ENCODE results near the gene ERV3-1. TPM values are rescaled to one million over a fixed set of nuclear protein-coding genes. Genes with fewer than 3 reads are reported as not detected.
"Not testable (repeated sequence)": the region's sequence is repeated elsewhere in the genome, so short reads cannot be mapped to it uniquely, and the experiment has no call there.

The ERV3-1 gene, protein sequence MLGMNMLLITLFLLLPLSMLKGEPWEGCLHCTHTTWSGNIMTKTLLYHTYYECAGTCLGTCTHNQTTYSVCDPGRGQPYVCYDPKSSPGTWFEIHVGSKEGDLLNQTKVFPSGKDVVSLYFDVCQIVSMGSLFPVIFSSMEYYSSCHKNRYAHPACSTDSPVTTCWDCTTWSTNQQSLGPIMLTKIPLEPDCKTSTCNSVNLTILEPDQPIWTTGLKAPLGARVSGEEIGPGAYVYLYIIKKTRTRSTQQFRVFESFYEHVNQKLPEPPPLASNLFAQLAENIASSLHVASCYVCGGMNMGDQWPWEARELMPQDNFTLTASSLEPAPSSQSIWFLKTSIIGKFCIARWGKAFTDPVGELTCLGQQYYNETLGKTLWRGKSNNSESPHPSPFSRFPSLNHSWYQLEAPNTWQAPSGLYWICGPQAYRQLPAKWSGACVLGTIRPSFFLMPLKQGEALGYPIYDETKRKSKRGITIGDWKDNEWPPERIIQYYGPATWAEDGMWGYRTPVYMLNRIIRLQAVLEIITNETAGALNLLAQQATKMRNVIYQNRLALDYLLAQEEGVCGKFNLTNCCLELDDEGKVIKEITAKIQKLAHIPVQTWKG
- 16.3 and 19.3 TPM in 2 replicates for polyA plus RNA-seq (2011; rRNA removed)
- 24.9 and 25.2 TPM in 2 replicates for polyA minus RNA-seq (2011; rRNA and poly(A)+ RNA removed)

GRCh38 chr7:65006094-65006992, at the start of gene ERV3-1:
ERV3-1 (minus strand) TSS chr7:65006687; CDS start chr7:64993026, 13,661 bp downstream.
- ChIA-PET CTCF (interaction anchor here (1.7 kb wide), 1 partner anchor 56 kb away, joined by 5 read pairs; no protein-coding TSS in a partner anchor), POLR2A (interaction anchor here (0.6 to 1.7 kb wide), 4 partner anchors 32 to 444 kb away, joined by 3 to 18 read pairs (median 4); partner anchors contain the start of gene ZNF680)
- peak; percentile 85 for DNase-seq (ENCODE audit: low read depth, low spot score)
- H3K9me3 ChIP-seq (ENCODE audit: control insufficient read depth, insufficient read depth, low read length) = peaks cover 14% of the 10 kb centered on the region
- peak within 1 kb of the TSS; percentile 87 for H3K27ac ChIP-seq (ENCODE audit: low read depth, low read length)
- H3K27me3 ChIP-seq (ENCODE audit: control insufficient read depth, insufficient read depth, low read length) = no peaks in the 10 kb centered on the region
- H3K4me3 ChIP-seq (ENCODE audit: low read depth, low read length) = peak within 1 kb of the TSS; percentile 93
- TF ChIP-seq, protein P1, sequence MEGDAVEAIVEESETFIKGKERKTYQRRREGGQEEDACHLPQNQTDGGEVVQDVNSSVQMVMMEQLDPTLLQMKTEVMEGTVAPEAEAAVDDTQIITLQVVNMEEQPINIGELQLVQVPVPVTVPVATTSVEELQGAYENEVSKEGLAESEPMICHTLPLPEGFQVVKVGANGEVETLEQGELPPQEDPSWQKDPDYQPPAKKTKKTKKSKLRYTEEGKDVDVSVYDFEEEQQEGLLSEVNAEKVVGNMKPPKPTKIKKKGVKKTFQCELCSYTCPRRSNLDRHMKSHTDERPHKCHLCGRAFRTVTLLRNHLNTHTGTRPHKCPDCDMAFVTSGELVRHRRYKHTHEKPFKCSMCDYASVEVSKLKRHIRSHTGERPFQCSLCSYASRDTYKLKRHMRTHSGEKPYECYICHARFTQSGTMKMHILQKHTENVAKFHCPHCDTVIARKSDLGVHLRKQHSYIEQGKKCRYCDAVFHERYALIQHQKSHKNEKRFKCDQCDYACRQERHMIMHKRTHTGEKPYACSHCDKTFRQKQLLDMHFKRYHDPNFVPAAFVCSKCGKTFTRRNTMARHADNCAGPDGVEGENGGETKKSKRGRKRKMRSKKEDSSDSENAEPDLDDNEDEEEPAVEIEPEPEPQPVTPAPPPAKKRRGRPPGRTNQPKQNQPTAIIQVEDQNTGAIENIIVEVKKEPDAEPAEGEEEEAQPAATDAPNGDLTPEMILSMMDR (IDR thresholded peaks at IDR 0.05; ENCODE audit: low read depth, low read length) = no peak

GRCh38 chr7:65055786-65056185, 49.3 kb upstream of the ERV3-1 start:
- POLR2A ChIA-PET; DNase-seq (ENCODE audit: low read depth, low spot score); H3K9me3 ChIP-seq (ENCODE audit: control insufficient read depth, insufficient read depth, low read length); CTCF ChIA-PET; H3K27ac ChIP-seq (ENCODE audit: low read depth, low read length); H3K27me3 ChIP-seq (ENCODE audit: control insufficient read depth, insufficient read depth, low read length); H3K4me3 ChIP-seq (ENCODE audit: low read depth, low read length): not testable (repeated sequence)

DNA sequence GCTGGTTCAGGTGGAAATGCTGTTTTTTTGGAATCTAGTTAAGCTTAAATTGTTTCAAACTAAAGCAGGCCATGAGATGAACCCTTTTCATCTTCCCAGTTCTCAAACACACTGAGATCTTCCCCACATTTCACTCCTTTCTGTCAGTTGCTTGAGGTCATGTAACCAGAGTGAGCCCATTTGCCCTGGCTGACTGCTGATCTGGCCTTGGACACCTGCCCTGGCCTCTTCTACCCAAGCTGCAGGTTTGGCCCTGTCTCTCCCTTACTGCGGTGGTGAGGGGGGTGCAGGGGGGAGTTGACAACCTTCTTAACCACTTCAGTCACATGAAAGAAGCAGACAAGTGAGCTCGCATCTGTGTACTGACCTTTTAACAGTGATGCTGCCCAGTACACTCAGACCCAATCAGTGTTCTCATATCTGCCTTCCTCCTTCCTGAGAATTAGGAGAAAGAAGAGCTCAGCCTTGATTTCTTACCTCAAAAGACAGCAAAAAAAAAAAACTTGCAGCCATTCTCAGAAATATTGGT, 48.0 kb upstream of the ERV3-1 start:
- DNase-seq (ENCODE audit: low read depth, low spot score); POLR2A ChIA-PET; H3K27ac ChIP-seq (ENCODE audit: low read depth, low read length); H3K4me3 ChIP-seq (ENCODE audit: low read depth, low read length); H3K9me3 ChIP-seq (ENCODE audit: control insufficient read depth, insufficient read depth, low read length); CTCF ChIA-PET; H3K27me3 ChIP-seq (ENCODE audit: control insufficient read depth, insufficient read depth, low read length): not testable (repeated sequence)

- H3K27me3 ChIP-seq (ENCODE audit: control insufficient read depth, insufficient read depth, low read length); H3K27ac ChIP-seq (ENCODE audit: low read depth, low read length); H3K4me3 ChIP-seq (ENCODE audit: low read depth, low read length); H3K9me3 ChIP-seq (ENCODE audit: control insufficient read depth, insufficient read depth, low read length); DNase-seq (ENCODE audit: low read depth, low spot score); CTCF ChIA-PET; POLR2A ChIA-PET: not testable (repeated sequence)
These were observed 45.2 kb upstream of the ERV3-1 start for GRCh38 chr7:65051654-65052053.

- H3K4me3 ChIP-seq (ENCODE audit: low read depth, low read length); H3K27ac ChIP-seq (ENCODE audit: low read depth, low read length); CTCF ChIA-PET; POLR2A ChIA-PET; H3K27me3 ChIP-seq (ENCODE audit: control insufficient read depth, insufficient read depth, low read length); DNase-seq (ENCODE audit: low read depth, low spot score); H3K9me3 ChIP-seq (ENCODE audit: control insufficient read depth, insufficient read depth, low read length): not testable (repeated sequence)
These were observed 44.7 kb upstream of the ERV3-1 start for GRCh38 chr7:65051139-65051538.

DNA sequence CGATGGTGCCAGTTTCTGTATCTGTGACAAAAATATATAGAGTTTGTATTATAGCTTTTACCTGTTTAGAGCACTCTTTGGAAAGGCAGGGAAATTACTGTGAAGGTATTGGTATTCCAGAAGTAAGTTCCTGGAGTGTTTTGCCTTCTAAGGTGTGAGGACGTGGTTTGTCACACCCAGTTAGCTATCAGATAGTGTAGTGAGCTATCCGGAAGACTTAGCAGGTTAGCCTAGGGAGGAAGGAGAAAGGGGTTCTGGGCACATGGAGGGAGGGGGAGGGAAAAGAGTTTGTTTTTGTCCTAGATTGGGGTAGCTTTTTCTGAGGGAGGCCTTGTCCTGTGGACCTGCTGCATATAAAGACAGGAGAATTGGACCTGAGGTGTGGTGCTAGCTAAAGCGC, 39.8 kb upstream of the ERV3-1 start:
- POLR2A ChIA-PET, CTCF ChIA-PET: not testable (repeated sequence)

DNA sequence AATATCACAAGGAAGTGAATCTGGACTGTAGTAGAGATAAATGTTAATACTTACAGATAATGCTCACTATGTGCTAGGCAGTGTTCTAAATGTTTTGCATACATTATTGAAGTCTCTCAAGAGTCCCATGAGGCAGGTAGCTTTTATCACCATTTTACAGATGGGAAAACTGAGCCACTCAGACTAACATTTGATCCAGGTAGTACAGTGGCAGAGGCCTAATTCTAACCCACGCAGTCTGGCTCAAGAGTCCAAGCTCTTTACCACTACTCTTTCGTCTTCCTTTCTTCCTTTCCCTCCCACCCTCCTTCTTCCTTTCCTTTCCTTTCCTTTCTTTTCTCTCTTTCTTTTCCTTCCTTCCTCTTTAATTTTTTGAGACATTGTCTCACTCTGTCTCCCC, 39.1 kb upstream of the ERV3-1 start:
- CTCF ChIA-PET; POLR2A ChIA-PET; H3K9me3 ChIP-seq (ENCODE audit: control insufficient read depth, insufficient read depth, low read length); DNase-seq (ENCODE audit: low read depth, low spot score); H3K27ac ChIP-seq (ENCODE audit: low read depth, low read length); H3K4me3 ChIP-seq (ENCODE audit: low read depth, low read length); H3K27me3 ChIP-seq (ENCODE audit: control insufficient read depth, insufficient read depth, low read length): not testable (repeated sequence)

More for the DNA sequence above, 39.8 kb upstream of the ERV3-1 start:
- not testable (repeated sequence) for H3K9me3 ChIP-seq (ENCODE audit: control insufficient read depth, insufficient read depth, low read length); H3K27ac ChIP-seq (ENCODE audit: low read depth, low read length); H3K4me3 ChIP-seq (ENCODE audit: low read depth, low read length); DNase-seq (ENCODE audit: low read depth, low spot score); H3K27me3 ChIP-seq (ENCODE audit: control insufficient read depth, insufficient read depth, low read length)

DNA sequence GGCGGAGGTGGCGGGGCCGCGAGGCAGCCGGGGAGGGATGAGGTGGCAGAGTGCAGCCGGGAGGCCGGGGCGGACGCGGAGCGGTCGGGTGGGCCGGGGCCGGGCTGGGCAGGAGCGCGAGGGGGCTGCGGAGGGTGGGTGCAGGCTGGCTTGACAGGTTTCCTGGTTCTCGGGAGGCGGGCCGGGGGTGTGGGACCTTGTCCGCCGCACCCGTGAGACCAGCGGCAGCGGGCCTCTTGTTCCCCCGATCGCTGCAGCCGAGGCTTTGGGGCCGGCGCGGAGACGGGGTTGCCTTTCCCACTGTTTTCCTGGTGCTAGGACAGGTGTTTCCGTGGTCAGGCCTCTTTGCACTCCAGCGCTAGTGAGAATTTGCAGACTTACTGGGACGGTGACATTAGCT, 32.3 kb upstream of the ERV3-1 start:
- Histone ChIP-seq H3K4me3 (ENCODE audit: low read depth, low read length) (peak overlapping the region; percentile 73), H3K27ac (ENCODE audit: low read depth, low read length) (peak overlapping the region; percentile 31)
- H3K27me3 ChIP-seq (ENCODE audit: control insufficient read depth, insufficient read depth, low read length); DNase-seq (ENCODE audit: low read depth, low spot score); H3K9me3 ChIP-seq (ENCODE audit: control insufficient read depth, insufficient read depth, low read length); CTCF ChIA-PET: not testable (repeated sequence)
- POLR2A ChIA-PET = interaction anchor here (2.7 kb wide), 1 partner anchor 32 kb away, joined by 18 read pairs; the partner anchor contains the start of gene ERV3-1
